HCT116 (cell line): ENCODE results near the gene OR2AT4. TPM values are rescaled to one million over a fixed set of nuclear protein-coding genes. Genes with fewer than 3 reads are reported as not detected.

Experiments
- ATAC-seq: fragments of 200-7000 bp; cut with Tn5 transposase; 2 replicates; pipeline ENCODE4 v1.9.1; 2020; ENCODE audit warnings: mild to moderate bottlenecking, moderate library complexity
- BruUV-seq: library from RNA; stranded (reverse); fragments of 400-500 nt; replicated peaks from 2 replicates; lab custom pipeline; 2021; lab: Mats Ljungman, UMichigan
- CTCF ChIA-PET: fragments of 300-600 bp; sonication (Branson Sonifier 250); formaldehyde crosslinking; loops from one replicate; lab custom pipeline; 2021; ENCODE audit warnings: antibody characterized with exemption; lab: Charles Lee
- POLR2A ChIA-PET: fragments of 300-600, 350-600 bp; sonication (Branson Sonifier 250); formaldehyde crosslinking; loops from one replicate; lab custom pipeline; 2021; ENCODE audit warnings: antibody characterized with exemption; lab: Charles Lee
- RAD21 ChIA-PET, 2 experiments: fragments of 300-600 bp; sonication (Branson Sonifier 250); formaldehyde crosslinking; loops; one replicate each; lab custom pipeline; 2023; ENCODE audit warnings: low total read pairs in 2 of 2; ENCODE audit not compliant: uncharacterized antibody in 2 of 2, unreplicated experiment in 2 of 2, low non-redundant PET in 1 of 2; lab: Charles Lee
- DNase-seq: peaks from one replicate; pipeline ENCODE4 v3.0.0-alpha.2; 2010; ENCODE audit warnings: low read depth, low spot score
- H2AFZ ChIP-seq: fragments of 200-600 bp; shearing (Covaris generic), sonication (generic); 2 replicates; pipeline ENCODE4 v1.6.1; 2017; ENCODE audit warnings: low read depth, mixed run types, mixed read lengths, antibody characterized with exemption, low read length; ENCODE audit not compliant: poor library complexity, severe bottlenecking
- H3K27ac ChIP-seq: 2 replicates; pipeline ENCODE4 v1.5.1; 2012; ENCODE audit warnings: low read depth, low read length
- H3K27me3 ChIP-seq: fragments of 200-600 bp; sonication (generic); 2 replicates; pipeline ENCODE4 v1.6.1; 2016; ENCODE audit warnings: mixed run types, low read length, mixed read lengths; ENCODE audit not compliant: insufficient read depth
- H3K36me3 ChIP-seq, 2 experiments: fragments of 200-500 bp in 1 of 2; fragments of 200-600 bp in 1 of 2; sonication (Bioruptor generic) in 1 of 2; sonication (generic) in 1 of 2; 2 replicates each; pipeline versions ENCODE4 v1.5.1 to v1.6.1; 2014 to 2016; ENCODE audit warnings: low read length in 2 of 2, inconsistent platforms in 1 of 2, mixed read lengths in 1 of 2, mixed run types in 1 of 2; ENCODE audit not compliant: insufficient read depth in 2 of 2, control insufficient read depth in 1 of 2
- H3K4me1 ChIP-seq, 2 experiments: fragments of 200-600 bp in 1 of 2; sonication (generic) in 1 of 2; 2 replicates each; pipeline versions ENCODE4 v1.5.1 to v1.6.1; 2012 to 2017; ENCODE audit warnings: low read length in 2 of 2, inconsistent platforms in 1 of 2, mild to moderate bottlenecking in 1 of 2, mixed read lengths in 1 of 2, mixed run types in 1 of 2, moderate library complexity in 1 of 2; ENCODE audit not compliant: insufficient read depth in 2 of 2, control insufficient read depth in 1 of 2
- H3K4me2 ChIP-seq: fragments of 200-600 bp; sonication (generic); 2 replicates; pipeline ENCODE4 v1.6.1; 2017; ENCODE audit warnings: mixed run types, low read length, mixed read lengths
- H3K4me3 ChIP-seq, 2 experiments: fragments of 200-600 bp in 1 of 2; sonication (generic) in 1 of 2; replicated peaks in 1 of 2; 2 replicates each; pipeline ENCODE4 v1.5.1; 2011 to 2016; ENCODE audit warnings: low read length in 2 of 2, control low read depth in 1 of 2, low read depth in 1 of 2, mild to moderate bottlenecking in 1 of 2, mixed read lengths in 1 of 2, mixed run types in 1 of 2
- H3K79me2 ChIP-seq: fragments of 200-600 bp; sonication (generic); 2 replicates; pipeline ENCODE4 v1.6.1; 2017; ENCODE audit warnings: mild to moderate bottlenecking, mixed run types, low read length, moderate library complexity, mixed read lengths; ENCODE audit not compliant: insufficient read depth
- H3K9ac ChIP-seq: fragments of 200-600 bp; sonication (generic); 2 replicates; pipeline ENCODE4 v1.6.1; 2016; ENCODE audit warnings: low read length, mixed read lengths
- H3K9me2 ChIP-seq: fragments of 200-600 bp; sonication (generic), shearing (Covaris generic); 2 replicates; pipeline ENCODE4 v1.6.1; 2017; ENCODE audit warnings: mixed run types, mild to moderate bottlenecking, moderate library complexity; ENCODE audit not compliant: insufficient read depth
- H3K9me3 ChIP-seq, 2 experiments: fragments of 200-500 bp in 1 of 2; fragments of 200-600 bp in 1 of 2; sonication (Bioruptor generic) in 1 of 2; sonication (generic) in 1 of 2; 2 replicates each; pipeline ENCODE4 v1.6.1; 2014 to 2017; ENCODE audit warnings: low read length in 2 of 2, mixed read lengths in 2 of 2, inconsistent platforms in 1 of 2, low read depth in 1 of 2, mild to moderate bottlenecking in 1 of 2, mixed run types in 1 of 2, moderate library complexity in 1 of 2; ENCODE audit not compliant: control insufficient read depth in 1 of 2, insufficient read depth in 1 of 2
- H4K20me1 ChIP-seq: fragments of 200-600 bp; sonication (generic), shearing (Covaris generic); 2 replicates; pipeline ENCODE4 v1.6.1; 2017; ENCODE audit warnings: mixed run types, mild to moderate bottlenecking, moderate library complexity; ENCODE audit not compliant: insufficient read depth
- ATF3 ChIP-seq: IDR thresholded peaks from 2 replicates; pipeline ENCODE4 v1.6.1; 2012
- CBX3 ChIP-seq: IDR thresholded peaks from 2 replicates; pipeline ENCODE4 v1.6.1; 2012; ENCODE audit warnings: low read depth
- EGR1 ChIP-seq: IDR thresholded peaks from 2 replicates; pipeline ENCODE4 v1.6.1; 2012; ENCODE audit warnings: low read depth
- ELF1 ChIP-seq: IDR thresholded peaks from 2 replicates; pipeline ENCODE4 v1.6.1; 2012; ENCODE audit warnings: low read depth, borderline replicate concordance
- MAX ChIP-seq: IDR thresholded peaks from 2 replicates; pipeline ENCODE4 v1.6.1; 2012
- POLR2AphosphoS5 ChIP-seq: IDR thresholded peaks from 2 replicates; pipeline ENCODE4 v1.6.1; 2011; ENCODE audit warnings: mild to moderate bottlenecking, low read depth, low read length, moderate library complexity
- REST ChIP-seq: IDR thresholded peaks from 2 replicates; pipeline ENCODE4 v1.6.1; 2012; ENCODE audit warnings: low read depth
- SRF ChIP-seq: IDR thresholded peaks from 2 replicates; pipeline ENCODE4 v1.6.1; 2012; ENCODE audit warnings: low read depth
- TCF7L2 ChIP-seq: IDR thresholded peaks from 2 replicates; pipeline ENCODE4 v1.7.0; 2011; ENCODE audit warnings: borderline replicate concordance, inconsistent platforms; ENCODE audit not compliant: insufficient read depth, insufficient read length; ENCODE audit errors: extremely low read depth
- intact Hi-C: fragments of 100-400 bp; cut with micrococcal nuclease; formaldehyde crosslinking; loops from 2 replicates; pipeline ENCODE4 v1.10.0; 2022
- total RNA-seq: library from RNA; stranded (reverse); gene quantifications from one replicate; pipeline ENCODE4 v1.2.1, GENCODE V29; 2021; ENCODE audit not compliant: unreplicated experiment

The OR2AT4 gene
- total RNA-seq, 1 experiment from 2014 or later = not detected

GRCh38 chr11:75145972-75146519, 49.4 kb upstream of the OR2AT4 start (continued):
- TF ChIP-seq MAX = no peak
- TF ChIP-seq REST = no peak
- no peak for TF ChIP-seq ELF1
- no peak for TF ChIP-seq ATF3
- TF ChIP-seq CBX3 = no peak
- no peak for TF ChIP-seq POLR2AphosphoS5

GRCh38 chr11:75145196-75145971, 48.7 kb upstream of the OR2AT4 start:
- no TSS peak for BruUV-seq
- H3K9me3 ChIP-seq = no peaks in the 10 kb centered on the region
- H3K36me3 ChIP-seq = no peaks in the 10 kb centered on the region
- H4K20me1 ChIP-seq = no peaks in the 10 kb centered on the region
- POLR2A ChIA-PET = interaction anchor here (1.0 kb wide), 1 partner anchor 60 kb away, joined by 3 read pairs; no protein-coding TSS in a partner anchor
- H3K9ac ChIP-seq = no peak overlapping the region
- H3K27me3 ChIP-seq = no peaks in the 10 kb centered on the region
- H3K4me1 ChIP-seq = peaks cover 10 to 27% of the 10 kb centered on the region in 2 experiments
- no peak overlapping the region for H3K27ac ChIP-seq
- CTCF ChIA-PET = interaction anchor here (0.6 to 9.1 kb wide), 16 partner anchors 9 to 386 kb away, joined by 3 to 255 read pairs (median 4); partner anchors contain the start of gene TPBGL
- H3K9me2 ChIP-seq = no peaks in the 10 kb centered on the region
- no peaks in the 10 kb centered on the region for H3K79me2 ChIP-seq
- no peak for ATAC-seq
- TF ChIP-seq SRF (no peak), TCF7L2 (no peak), EGR1 (no peak)
- no peak overlapping the region for H3K4me3 ChIP-seq
- no peak for DNase-seq
- no peak overlapping the region for H2AFZ ChIP-seq
- RAD21 ChIA-PET = interaction anchor here (0.6 to 3.1 kb wide), 6 partner anchors 58 to 103 kb away, joined by 3 to 24 read pairs (median 6); no protein-coding TSS in a partner anchor
- intact Hi-C loops = no loop called here
- no peak overlapping the region for H3K4me2 ChIP-seq
